Nephron (organoid): ENCODE data around the gene ZKSCAN4.

Source experiments
- H3K27ac Mint-ChIP-seq, 3 experiments: 2 replicates each; pipeline ENCODE4 v1.8.0; 2020; ENCODE audit warnings: mixed read lengths in 3 of 3, mild to moderate bottlenecking in 2 of 3, moderate library complexity in 1 of 3
- H3K27me3 Mint-ChIP-seq: 2 replicates; pipeline ENCODE4 v1.8.0; 2021; ENCODE audit warnings: low read depth, mild to moderate bottlenecking, moderate library complexity, mixed read lengths
- H3K36me3 Mint-ChIP-seq: 2 replicates; pipeline ENCODE4 v1.8.0; 2020; ENCODE audit warnings: low read depth, mixed read lengths
- H3K4me1 Mint-ChIP-seq: 2 replicates; pipeline ENCODE4 v1.8.0; 2020; ENCODE audit warnings: mixed read lengths
- H3K4me3 Mint-ChIP-seq, 3 experiments: 2 replicates each; pipeline ENCODE4 v1.8.0; 2020; ENCODE audit warnings: mild to moderate bottlenecking in 3 of 3, mixed read lengths in 3 of 3, moderate library complexity in 2 of 3
- H3K9me3 Mint-ChIP-seq: 2 replicates; pipeline ENCODE4 v1.8.0; 2020; ENCODE audit warnings: mixed read lengths
- TF ChIP-seq, protein P1 (sequence below), 3 experiments: fragments of 200-600 bp; sonication (generic); IDR thresholded peaks; one replicate each; pipeline ENCODE4 v1.5.0; 2021; ENCODE audit warnings: antibody characterized with exemption in 3 of 3; ENCODE audit not compliant: unreplicated experiment in 3 of 3

Gene ZKSCAN4

DNA sequence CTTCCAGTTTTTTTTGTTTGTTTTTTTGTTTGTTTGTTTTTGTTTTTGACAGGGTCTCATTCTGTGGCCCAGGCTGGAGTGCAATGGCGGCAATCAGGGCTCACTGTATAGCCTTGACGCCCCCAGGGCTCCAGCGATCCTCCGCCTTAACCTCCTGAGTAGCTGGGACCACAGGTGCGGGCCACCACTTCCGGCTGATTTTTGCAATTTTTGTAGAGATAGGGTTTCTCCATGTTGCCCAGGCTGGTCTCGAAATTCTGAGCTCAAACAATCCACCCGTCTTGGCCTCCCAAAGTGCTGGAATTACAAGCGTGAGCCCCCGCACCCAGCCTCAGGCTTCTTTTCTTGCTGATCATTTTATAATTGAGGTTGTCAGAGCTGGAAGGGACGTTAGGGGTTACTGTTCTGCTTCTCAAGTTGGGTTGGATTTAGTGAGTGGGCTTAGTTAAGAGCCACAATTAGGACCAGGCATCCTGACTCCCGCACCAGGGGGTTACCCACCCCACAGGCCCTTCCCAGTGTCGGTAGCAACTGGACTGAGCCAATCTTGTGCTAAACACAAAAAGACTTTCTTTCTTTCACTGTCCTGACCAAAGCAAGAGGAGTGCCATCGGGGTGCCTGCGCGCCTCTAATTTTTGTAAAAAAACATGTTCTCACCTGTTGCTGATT is 40.1 kb downstream of the ZKSCAN4 start:
- Mint-ChIP-seq H3K27ac (no peak overlapping the region), H3K27me3 (peaks cover 96% of the 10 kb centered on the region), H3K9me3 (peaks cover 16% of the 10 kb centered on the region), H3K4me1 (peaks cover 37% of the 10 kb centered on the region), H3K4me3 (peak overlapping the region; percentile 53 to 77 (median 75)), H3K36me3 (peaks cover 4% of the 10 kb centered on the region)
- TF ChIP-seq, protein P1, sequence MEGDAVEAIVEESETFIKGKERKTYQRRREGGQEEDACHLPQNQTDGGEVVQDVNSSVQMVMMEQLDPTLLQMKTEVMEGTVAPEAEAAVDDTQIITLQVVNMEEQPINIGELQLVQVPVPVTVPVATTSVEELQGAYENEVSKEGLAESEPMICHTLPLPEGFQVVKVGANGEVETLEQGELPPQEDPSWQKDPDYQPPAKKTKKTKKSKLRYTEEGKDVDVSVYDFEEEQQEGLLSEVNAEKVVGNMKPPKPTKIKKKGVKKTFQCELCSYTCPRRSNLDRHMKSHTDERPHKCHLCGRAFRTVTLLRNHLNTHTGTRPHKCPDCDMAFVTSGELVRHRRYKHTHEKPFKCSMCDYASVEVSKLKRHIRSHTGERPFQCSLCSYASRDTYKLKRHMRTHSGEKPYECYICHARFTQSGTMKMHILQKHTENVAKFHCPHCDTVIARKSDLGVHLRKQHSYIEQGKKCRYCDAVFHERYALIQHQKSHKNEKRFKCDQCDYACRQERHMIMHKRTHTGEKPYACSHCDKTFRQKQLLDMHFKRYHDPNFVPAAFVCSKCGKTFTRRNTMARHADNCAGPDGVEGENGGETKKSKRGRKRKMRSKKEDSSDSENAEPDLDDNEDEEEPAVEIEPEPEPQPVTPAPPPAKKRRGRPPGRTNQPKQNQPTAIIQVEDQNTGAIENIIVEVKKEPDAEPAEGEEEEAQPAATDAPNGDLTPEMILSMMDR (IDR thresholded peaks at IDR 0.05; ENCODE audit: unreplicated experiment in 3 of 3), result no peak

DNA sequence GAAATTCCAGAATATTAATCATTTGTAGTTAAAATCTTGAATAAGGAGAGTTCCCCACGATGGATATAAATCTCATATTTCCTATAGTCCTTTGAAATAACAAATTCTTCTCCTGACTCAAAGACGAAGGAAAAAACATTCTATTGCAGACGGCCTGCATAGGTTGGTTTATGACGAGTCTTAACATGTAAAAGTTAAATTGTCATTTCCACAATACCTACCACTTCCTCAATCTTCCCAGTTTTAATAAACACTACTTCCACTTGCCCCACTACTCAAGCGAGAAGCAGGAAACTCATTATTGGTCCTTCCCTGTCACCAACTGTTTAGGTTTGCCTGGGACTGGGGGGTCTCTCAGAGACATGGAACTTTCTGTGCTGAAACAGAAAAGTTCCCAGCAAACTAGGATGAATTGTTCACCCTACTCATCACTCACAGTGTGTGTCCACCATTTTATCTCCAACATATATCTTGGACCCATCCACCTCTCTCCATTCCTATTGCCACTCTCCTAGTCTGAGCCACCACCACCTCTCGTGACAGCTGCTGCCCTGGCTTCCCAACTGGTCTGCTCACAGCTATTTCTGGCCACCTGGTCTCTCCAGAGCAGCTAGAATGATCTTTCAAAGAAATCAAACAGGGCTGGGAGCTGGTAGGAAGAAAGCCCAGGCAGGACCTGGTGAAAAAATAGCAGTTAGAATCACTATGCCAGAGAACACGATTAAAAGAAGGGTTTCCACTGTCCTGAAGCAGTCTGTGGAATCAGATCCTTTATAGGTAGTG is 42.1 kb downstream of the ZKSCAN4 start:
- Mint-ChIP-seq H3K9me3 (peaks cover 12% of the 10 kb centered on the region), H3K27ac (no peak overlapping the region), H3K27me3 (peaks cover 96% of the 10 kb centered on the region), H3K4me1 (peaks cover 38% of the 10 kb centered on the region), H3K36me3 (peaks cover 4% of the 10 kb centered on the region), H3K4me3 (peak overlapping the region in 1 of 3 experiments; percentile 62)
- TF ChIP-seq, protein P1 (IDR thresholded peaks at IDR 0.05; ENCODE audit: unreplicated experiment in 3 of 3), result no peak

DNA sequence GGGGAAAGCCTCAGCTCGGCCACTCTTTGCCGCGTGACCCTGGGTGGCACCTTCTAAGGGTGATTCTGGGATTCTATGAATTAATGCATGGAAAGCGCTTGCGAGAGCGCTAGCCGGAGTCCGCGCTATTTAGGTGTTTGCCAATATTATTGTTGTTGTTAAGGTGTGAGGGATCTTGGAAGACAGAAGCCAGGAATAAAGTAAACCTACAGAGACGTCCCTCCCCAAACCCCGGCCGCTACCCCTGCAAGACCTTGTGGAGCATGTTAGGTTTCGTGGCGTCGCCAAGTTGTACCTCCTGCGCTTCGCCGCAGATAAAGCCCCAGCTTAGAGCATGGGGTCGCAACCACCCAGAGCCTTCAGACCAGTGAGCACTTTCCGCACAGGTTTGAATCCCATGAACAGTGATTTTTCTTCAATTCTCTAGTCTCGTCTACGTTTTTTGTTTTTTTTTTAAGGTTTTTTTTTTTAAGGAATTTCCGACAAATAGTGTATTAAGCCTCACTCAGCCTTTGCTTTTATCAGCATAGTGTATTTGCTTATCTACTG is 43.9 kb downstream of the ZKSCAN4 start:
- H3K36me3 Mint-ChIP-seq, result peaks cover 4% of the 10 kb centered on the region
- peak overlapping the region; percentile 79 to 85 (median 85) for H3K4me3 Mint-ChIP-seq
- peaks cover 12% of the 10 kb centered on the region for H3K9me3 Mint-ChIP-seq
- H3K4me1 Mint-ChIP-seq, result peaks cover 38% of the 10 kb centered on the region
- peaks cover 93% of the 10 kb centered on the region for H3K27me3 Mint-ChIP-seq
- no peak overlapping the region for H3K27ac Mint-ChIP-seq
- TF ChIP-seq, protein P1 (IDR thresholded peaks at IDR 0.05; ENCODE audit: unreplicated experiment in 3 of 3), result no peak

DNA sequence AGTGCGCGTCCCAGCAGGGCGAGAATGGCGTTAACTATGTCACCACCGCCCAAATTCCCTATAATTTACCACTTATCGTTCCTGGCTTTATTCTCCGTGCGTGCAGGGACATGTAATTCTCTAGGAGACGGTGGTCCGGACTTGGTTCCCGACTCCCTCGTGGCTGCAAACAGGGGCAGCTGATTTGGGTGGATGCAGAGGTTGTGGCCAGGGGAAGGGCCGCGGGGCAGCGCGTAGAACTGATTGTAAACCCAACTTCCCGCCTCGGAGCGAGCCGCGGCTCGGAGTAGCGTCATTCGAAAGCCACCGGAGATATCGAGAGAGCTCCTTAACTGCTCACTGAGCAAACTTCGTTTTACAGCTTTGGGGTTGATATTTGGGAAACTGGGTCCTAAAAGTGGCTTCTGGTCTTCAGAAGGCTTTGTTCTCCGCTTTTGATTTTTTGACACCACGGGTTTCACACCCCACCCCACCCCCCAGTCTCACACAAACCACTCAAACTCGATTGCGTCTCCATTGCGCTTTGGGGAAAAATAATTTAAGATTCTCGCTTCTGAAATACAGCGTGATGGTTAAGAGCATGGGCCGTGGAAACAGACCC is 44.5 kb downstream of the ZKSCAN4 start:
- H3K9me3 Mint-ChIP-seq, result peaks cover 12% of the 10 kb centered on the region
- TF ChIP-seq, protein P1 (IDR thresholded peaks at IDR 0.05; ENCODE audit: unreplicated experiment in 3 of 3), result no peak
- peak overlapping the region; percentile 79 to 85 (median 85) for H3K4me3 Mint-ChIP-seq
- H3K4me1 Mint-ChIP-seq, result peaks cover 37% of the 10 kb centered on the region
- H3K36me3 Mint-ChIP-seq, result peaks cover 4% of the 10 kb centered on the region
- H3K27me3 Mint-ChIP-seq, result peaks cover 90% of the 10 kb centered on the region
- H3K27ac Mint-ChIP-seq, result no peak overlapping the region

DNA sequence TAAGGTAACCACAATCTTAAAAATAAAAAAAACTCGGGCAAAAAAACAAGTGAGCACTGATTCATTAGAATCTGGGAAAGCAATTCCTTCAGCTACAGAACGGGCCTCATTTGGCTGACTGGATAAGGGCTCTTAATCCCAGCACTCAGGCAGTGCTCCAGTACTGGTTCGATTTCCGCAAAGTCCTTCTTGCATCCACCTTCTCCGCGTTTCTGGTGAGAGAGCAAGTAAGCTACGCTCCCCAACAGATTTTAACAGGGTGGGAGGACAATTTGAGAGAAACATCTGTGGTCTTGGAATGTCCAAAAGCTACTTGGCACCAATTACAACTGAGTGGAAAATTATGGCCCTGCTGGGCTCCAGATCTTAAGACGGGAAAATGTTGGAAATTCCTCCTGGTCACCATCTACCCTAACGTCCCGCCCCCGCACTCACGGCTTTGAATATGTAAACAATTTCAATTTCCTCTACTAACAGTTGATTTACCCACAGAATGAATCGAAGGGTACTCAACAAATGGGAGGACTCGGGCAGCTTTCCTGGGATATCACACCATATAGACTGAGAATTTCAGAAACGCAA is 45.0 kb downstream of the ZKSCAN4 start:
- Mint-ChIP-seq H3K36me3 (peaks cover 4% of the 10 kb centered on the region), H3K4me3 (peak overlapping the region; percentile 79 to 85 (median 85)), H3K27me3 (peaks cover 90% of the 10 kb centered on the region), H3K9me3 (peaks cover 12% of the 10 kb centered on the region), H3K27ac (no peak overlapping the region), H3K4me1 (peaks cover 31% of the 10 kb centered on the region)
- TF ChIP-seq, protein P1 (IDR thresholded peaks at IDR 0.05; ENCODE audit: unreplicated experiment in 3 of 3), result no peak
